ENCODE measurements around the gene PKDCC. TPM values are rescaled to one million over a fixed set of nuclear protein-coding genes. Genes with fewer than 3 reads are reported as not detected.

PKDCC gene
- polyA plus RNA-seq, 1 donor (not counting 4 experiments of a cell fraction or from before 2014, with no cell fraction given): not detected

- H3K4me2 ChIP-seq (ENCODE audit: control insufficient read depth, extremely low read depth, insufficient read depth, low read depth, low read length): no peak overlapping the region
- H3K4me1 ChIP-seq (ENCODE audit: control insufficient read depth, extremely low read depth, insufficient read depth, low read length): no peaks in the 10 kb centered on the region
- no peak overlapping the region for H3K9ac ChIP-seq (ENCODE audit: control insufficient read depth, extremely low read depth, insufficient read depth, low read length)
- no peaks in the 10 kb centered on the region for H4K20me1 ChIP-seq (ENCODE audit: control insufficient read depth, extremely low read depth, insufficient read depth, low read length)
- H2AFZ ChIP-seq (ENCODE audit: control insufficient read depth, low read length): no peak overlapping the region
- dilution Hi-C loops (cut with MboI; ENCODE audit: extremely low pct_ligation_motif_present, low sequenced_read_pairs): no loop called here
- no peak overlapping the region for H3K4me3 ChIP-seq (ENCODE audit: control insufficient read depth in 2 of 3, extremely low read depth in 1 of 3, insufficient read depth in 2 of 3, low read depth in 1 of 3, low read length in 3 of 3)
- no peaks in the 10 kb centered on the region for H3K79me2 ChIP-seq (ENCODE audit: control insufficient read depth, insufficient read depth, low read length)
- no peaks in the 10 kb centered on the region for H3K9me1 ChIP-seq (ENCODE audit: control insufficient read depth, extremely low read depth, insufficient read depth, low read length)
- no peaks in the 10 kb centered on the region for H3K36me3 ChIP-seq (ENCODE audit: control insufficient read depth in 2 of 2, extremely low read depth in 1 of 2, insufficient read depth in 2 of 2, low read length in 2 of 2)
- FAIRE-seq (no peak), DNase-seq (ENCODE audit: low read depth, low spot score) (no peak)
- H3K27ac ChIP-seq (ENCODE audit: control insufficient read depth, insufficient read depth, low read length): no peak overlapping the region
- no peak for TF ChIP-seq EZH2 (IDR thresholded peaks at IDR 0.05; ENCODE audit: low read length)
- TF ChIP-seq CTCF (optimal IDR thresholded peaks at IDR 0.05 in 1 of 3, IDR thresholded peaks at IDR 0.05 in 1 of 3, conservative IDR thresholded peaks at IDR 0.05 in 1 of 3; ENCODE audit: extremely low read depth in 1 of 3, insufficient read depth in 2 of 3, low read length in 3 of 3): no peak
- no peaks in the 10 kb centered on the region for H3K9me3 ChIP-seq (ENCODE audit: control insufficient read depth, low read depth, low read length)
- H3K27me3 ChIP-seq (ENCODE audit: control insufficient read depth, extremely low read depth, insufficient read depth, low read length): no peaks in the 10 kb centered on the region
Observed at GRCh38 chr2:42067521-42067920, 19.7 kb downstream of the PKDCC start.

GRCh38 chr2:42068571-42069178 lies 20.9 kb downstream of the PKDCC start:
- H3K27me3 ChIP-seq (ENCODE audit: control insufficient read depth, extremely low read depth, insufficient read depth, low read length): no peaks in the 10 kb centered on the region
- H3K4me3 ChIP-seq (ENCODE audit: control insufficient read depth in 2 of 3, extremely low read depth in 1 of 3, insufficient read depth in 2 of 3, low read depth in 1 of 3, low read length in 3 of 3): no peak overlapping the region
- H3K79me2 ChIP-seq (ENCODE audit: control insufficient read depth, insufficient read depth, low read length): no peaks in the 10 kb centered on the region
- H2AFZ ChIP-seq (ENCODE audit: control insufficient read depth, low read length): no peak overlapping the region
- H4K20me1 ChIP-seq (ENCODE audit: control insufficient read depth, extremely low read depth, insufficient read depth, low read length): no peaks in the 10 kb centered on the region
- no peaks in the 10 kb centered on the region for H3K36me3 ChIP-seq (ENCODE audit: control insufficient read depth in 2 of 2, extremely low read depth in 1 of 2, insufficient read depth in 2 of 2, low read length in 2 of 2)
- DNase-seq (ENCODE audit: low read depth, low spot score) (no peak), FAIRE-seq (no peak)
- H3K9me1 ChIP-seq (ENCODE audit: control insufficient read depth, extremely low read depth, insufficient read depth, low read length): no peaks in the 10 kb centered on the region
- no peak overlapping the region for H3K27ac ChIP-seq (ENCODE audit: control insufficient read depth, insufficient read depth, low read length)
- no peak for TF ChIP-seq EZH2 (IDR thresholded peaks at IDR 0.05; ENCODE audit: low read length)
- no peak for TF ChIP-seq CTCF (optimal IDR thresholded peaks at IDR 0.05 in 1 of 3, IDR thresholded peaks at IDR 0.05 in 1 of 3, conservative IDR thresholded peaks at IDR 0.05 in 1 of 3; ENCODE audit: extremely low read depth in 1 of 3, insufficient read depth in 2 of 3, low read length in 3 of 3)
- H3K4me2 ChIP-seq (ENCODE audit: control insufficient read depth, extremely low read depth, insufficient read depth, low read depth, low read length): no peak overlapping the region
- dilution Hi-C loops (cut with MboI; ENCODE audit: extremely low pct_ligation_motif_present, low sequenced_read_pairs): no loop called here
- peaks cover 2% of the 10 kb centered on the region for H3K4me1 ChIP-seq (ENCODE audit: control insufficient read depth, extremely low read depth, insufficient read depth, low read length)
- no peaks in the 10 kb centered on the region for H3K9me3 ChIP-seq (ENCODE audit: control insufficient read depth, low read depth, low read length)
- no peak overlapping the region for H3K9ac ChIP-seq (ENCODE audit: control insufficient read depth, extremely low read depth, insufficient read depth, low read length)

Measured in keratinocyte (primary cell).